Measurements from ENCODE around the gene HBA2. TPM values are rescaled to one million over a fixed set of nuclear protein-coding genes. Genes with fewer than 3 reads are reported as not detected.

Gene HBA2
- total and polyA plus RNA-seq, 2 of the 4 experiments (the other 2 are of a cell fraction) = not detected

DNA sequence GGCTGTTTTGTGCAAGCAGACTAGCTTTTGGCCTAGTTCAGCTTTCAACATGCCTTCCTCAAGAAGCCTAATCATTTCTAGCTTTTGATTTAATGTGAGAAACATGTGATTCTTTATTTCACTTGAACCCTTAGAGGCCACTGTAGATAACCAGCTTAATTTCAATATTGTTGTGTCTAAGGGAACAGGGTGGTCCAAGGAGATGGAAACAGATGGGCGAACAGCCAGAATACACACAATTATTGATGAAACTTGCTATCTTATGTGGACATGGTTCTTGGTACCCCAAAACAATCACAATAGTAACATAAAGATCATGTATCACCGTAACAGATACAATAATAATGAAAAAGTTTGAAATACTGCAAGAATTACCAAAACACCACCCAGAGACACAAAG lies 39.0 kb upstream of the HBA2 start:
- no peak for DNase-seq
- TF ChIP-seq RAD21 (IDR thresholded peaks at IDR 0.05; ENCODE audit: low read length) = no peak
- TF ChIP-seq BHLHE40 (IDR thresholded peaks at IDR 0.05; ENCODE audit: low read depth, low read length) = no peak
- TF ChIP-seq POLR2A (IDR thresholded peaks at IDR 0.05; ENCODE audit: low read depth, low read length) = no peak
- no peak for TF ChIP-seq NFE2L2 (IDR thresholded peaks at IDR 0.05; ENCODE audit: low read depth, low read length)
- TF ChIP-seq, protein P1, sequence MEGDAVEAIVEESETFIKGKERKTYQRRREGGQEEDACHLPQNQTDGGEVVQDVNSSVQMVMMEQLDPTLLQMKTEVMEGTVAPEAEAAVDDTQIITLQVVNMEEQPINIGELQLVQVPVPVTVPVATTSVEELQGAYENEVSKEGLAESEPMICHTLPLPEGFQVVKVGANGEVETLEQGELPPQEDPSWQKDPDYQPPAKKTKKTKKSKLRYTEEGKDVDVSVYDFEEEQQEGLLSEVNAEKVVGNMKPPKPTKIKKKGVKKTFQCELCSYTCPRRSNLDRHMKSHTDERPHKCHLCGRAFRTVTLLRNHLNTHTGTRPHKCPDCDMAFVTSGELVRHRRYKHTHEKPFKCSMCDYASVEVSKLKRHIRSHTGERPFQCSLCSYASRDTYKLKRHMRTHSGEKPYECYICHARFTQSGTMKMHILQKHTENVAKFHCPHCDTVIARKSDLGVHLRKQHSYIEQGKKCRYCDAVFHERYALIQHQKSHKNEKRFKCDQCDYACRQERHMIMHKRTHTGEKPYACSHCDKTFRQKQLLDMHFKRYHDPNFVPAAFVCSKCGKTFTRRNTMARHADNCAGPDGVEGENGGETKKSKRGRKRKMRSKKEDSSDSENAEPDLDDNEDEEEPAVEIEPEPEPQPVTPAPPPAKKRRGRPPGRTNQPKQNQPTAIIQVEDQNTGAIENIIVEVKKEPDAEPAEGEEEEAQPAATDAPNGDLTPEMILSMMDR (conservative IDR thresholded peaks at IDR 0.05; ENCODE audit: low read depth, low read length) = no peak
- TF ChIP-seq RCOR1 (IDR thresholded peaks at IDR 0.05; ENCODE audit: insufficient replicate concordance, low read length) = no peak
- TF ChIP-seq, protein P2, sequence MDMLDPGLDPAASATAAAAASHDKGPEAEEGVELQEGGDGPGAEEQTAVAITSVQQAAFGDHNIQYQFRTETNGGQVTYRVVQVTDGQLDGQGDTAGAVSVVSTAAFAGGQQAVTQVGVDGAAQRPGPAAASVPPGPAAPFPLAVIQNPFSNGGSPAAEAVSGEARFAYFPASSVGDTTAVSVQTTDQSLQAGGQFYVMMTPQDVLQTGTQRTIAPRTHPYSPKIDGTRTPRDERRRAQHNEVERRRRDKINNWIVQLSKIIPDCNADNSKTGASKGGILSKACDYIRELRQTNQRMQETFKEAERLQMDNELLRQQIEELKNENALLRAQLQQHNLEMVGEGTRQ (IDR thresholded peaks at IDR 0.05; ENCODE audit: low read depth, low read length) = no peak
- TF ChIP-seq RFX5 (IDR thresholded peaks at IDR 0.05; ENCODE audit: low read depth, low read length) = no peak
- TF ChIP-seq CHD1 (IDR thresholded peaks at IDR 0.05; ENCODE audit: low read depth, low read length) = no peak
- no peak for TF ChIP-seq MXI1 (IDR thresholded peaks at IDR 0.05; ENCODE audit: borderline replicate concordance, low read depth, low read length)
- no peak for TF ChIP-seq CEBPB (IDR thresholded peaks at IDR 0.05; ENCODE audit: low read depth, low read length)
- no peak for TF ChIP-seq MAFK (IDR thresholded peaks at IDR 0.05; ENCODE audit: low read depth, low read length)
- TF ChIP-seq SMC3 (IDR thresholded peaks at IDR 0.05; ENCODE audit: low read depth, low read length) = no peak
- TF ChIP-seq, protein P3, sequence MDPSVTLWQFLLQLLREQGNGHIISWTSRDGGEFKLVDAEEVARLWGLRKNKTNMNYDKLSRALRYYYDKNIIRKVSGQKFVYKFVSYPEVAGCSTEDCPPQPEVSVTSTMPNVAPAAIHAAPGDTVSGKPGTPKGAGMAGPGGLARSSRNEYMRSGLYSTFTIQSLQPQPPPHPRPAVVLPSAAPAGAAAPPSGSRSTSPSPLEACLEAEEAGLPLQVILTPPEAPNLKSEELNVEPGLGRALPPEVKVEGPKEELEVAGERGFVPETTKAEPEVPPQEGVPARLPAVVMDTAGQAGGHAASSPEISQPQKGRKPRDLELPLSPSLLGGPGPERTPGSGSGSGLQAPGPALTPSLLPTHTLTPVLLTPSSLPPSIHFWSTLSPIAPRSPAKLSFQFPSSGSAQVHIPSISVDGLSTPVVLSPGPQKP (IDR thresholded peaks at IDR 0.05; ENCODE audit: borderline replicate concordance, low read depth, low read length) = no peak
- TF ChIP-seq MAZ (IDR thresholded peaks at IDR 0.05; ENCODE audit: borderline replicate concordance, low read depth, low read length) = no peak
- no peak for TF ChIP-seq FOS (IDR thresholded peaks at IDR 0.05; ENCODE audit: low read depth, low read length)
- peaks cover 23% of the 10 kb centered on the region for H4K20me1 ChIP-seq (ENCODE audit: insufficient read depth, low read length)
- no peak overlapping the region for H4K91ac ChIP-seq (ENCODE audit: insufficient read depth, low read depth, low read length)
- intact Hi-C loops (cut with micrococcal nuclease) (no loop called here), dilution Hi-C loops (cut with HindIII; ENCODE audit: low sequenced_read_pairs, unreplicated experiment) (no loop called here), in situ Hi-C loops (cut with MboI; ENCODE audit: low sequenced_read_pairs) (no loop called here)
- no peak overlapping the region for H2AK5ac ChIP-seq (ENCODE audit: low read depth, low read length)
- no peak overlapping the region for H3K14ac ChIP-seq (replicated peaks; ENCODE audit: low read depth, low read length)
- no peak overlapping the region for H4K8ac ChIP-seq (ENCODE audit: low read depth in 2 of 2, low read length in 2 of 2)
- H3K36me3 ChIP-seq (ENCODE audit: control insufficient read depth, insufficient read depth, low read length) = no peaks in the 10 kb centered on the region
- ChIA-PET CTCF (interaction anchor here (2.5 kb wide), 1 partner anchor 16 kb away, joined by 7 read pairs; no protein-coding TSS in a partner anchor), POLR2A (ENCODE audit: unreplicated experiment) (no interaction called here)
- H3K4me2 ChIP-seq (ENCODE audit: low read depth, low read length) = no peak overlapping the region
- no peak overlapping the region for H2BK120ac ChIP-seq (ENCODE audit: low read depth, low read length)
- no CpG with 5 or more reads among the region's 2 CpGs for WGBS, 2 experiments (ENCODE audit: extremely low coverage in 2 of 2, insufficient read length in 1 of 2)
- H4K5ac ChIP-seq (ENCODE audit: low read depth, low read length) = no peak overlapping the region
- H3K9me3 ChIP-seq (ENCODE audit: control insufficient read depth, insufficient read depth, low read length) = no peaks in the 10 kb centered on the region
- no peak overlapping the region for H2BK15ac ChIP-seq (ENCODE audit: low read depth, low read length)
- no peak overlapping the region for H3K18ac ChIP-seq (ENCODE audit: low read depth, low read length)
- H2AK9ac ChIP-seq (replicated peaks; ENCODE audit: low read depth, low read length, poor library complexity) = no peak overlapping the region
- H3K56ac ChIP-seq (ENCODE audit: extremely low read depth, insufficient read depth, low read length) = no peak overlapping the region
- no peaks in the 10 kb centered on the region for H3K27me3 ChIP-seq (ENCODE audit: control insufficient read depth, insufficient read depth, low read length)
- H2AFZ ChIP-seq (replicated peaks; ENCODE audit: low read length, poor library complexity) = no peak overlapping the region
- no peak overlapping the region for H2BK20ac ChIP-seq (ENCODE audit: low read depth, low read length)
- ATAC-seq (ENCODE audit: low read depth) = no peak
- no peak overlapping the region for H2BK5ac ChIP-seq (ENCODE audit: low read depth, low read length, poor library complexity, severe bottlenecking)
- H3K4ac ChIP-seq (ENCODE audit: low read depth, low read length) = no peak overlapping the region
- no peak overlapping the region for H3K9ac ChIP-seq (ENCODE audit: low read depth, low read length)
- no peak overlapping the region for H3K27ac ChIP-seq (ENCODE audit: insufficient read depth, low read length)
- H3K23ac ChIP-seq (ENCODE audit: low read depth, low read length) = no peak overlapping the region
- no peak overlapping the region for H3K4me3 ChIP-seq (ENCODE audit: insufficient read depth, low read depth, low read length)
- H3K79me1 ChIP-seq (ENCODE audit: low read depth in 1 of 2, low read length in 2 of 2) = peaks cover 39 to 69% of the 10 kb centered on the region in 2 experiments
- BruUV-seq (replicated peaks) = no TSS peak
- peaks cover 4% of the 10 kb centered on the region; the same call in 1 of the 2 replicates for H3K9me1 ChIP-seq (ENCODE audit: insufficient read depth, low read length)
- peaks cover 4% of the 10 kb centered on the region; the same call in 1 of the 2 replicates for H3K4me1 ChIP-seq (ENCODE audit: control insufficient read depth, insufficient read depth, low read length)
